HEK293 (cell line): Measurements from ENCODE around the gene SLC39A11.

Experiments
- GLIS2 ChIP-seq: fragments of 450-650 bp; formaldehyde crosslinking; IDR thresholded peaks from 2 replicates; pipeline ENCODE4 v1.5.1; 2016; ENCODE audit warnings: missing biosample characterization, missing genetic modification characterization
- ZNF140 ChIP-seq: fragments of 450-650 bp; formaldehyde crosslinking; IDR thresholded peaks from 2 replicates; pipeline ENCODE4 v1.5.1; 2016; ENCODE audit warnings: missing biosample characterization, missing genetic modification characterization
- ZNF2 ChIP-seq: fragments of 450-650 bp; formaldehyde crosslinking; IDR thresholded peaks from 2 replicates; pipeline ENCODE4 v1.5.1; 2016; ENCODE audit warnings: missing biosample characterization, missing genetic modification characterization
- ZNF341 ChIP-seq: fragments of 450-650 bp; formaldehyde crosslinking; IDR thresholded peaks from 2 replicates; pipeline ENCODE4; 2016; ENCODE audit warnings: low read depth, missing biosample characterization, missing genetic modification characterization
- ZNF621 ChIP-seq: fragments of 450-650 bp; formaldehyde crosslinking; IDR thresholded peaks from 2 replicates; pipeline ENCODE4 v1.5.1; 2017; ENCODE audit warnings: missing biosample characterization, missing genetic modification characterization
- TF ChIP-seq, protein P1 (sequence below): fragments of 450-650 bp; formaldehyde crosslinking; IDR thresholded peaks from 2 replicates; pipeline ENCODE4 v1.5.1; 2016; ENCODE audit warnings: missing biosample characterization, missing genetic modification characterization

DNA sequence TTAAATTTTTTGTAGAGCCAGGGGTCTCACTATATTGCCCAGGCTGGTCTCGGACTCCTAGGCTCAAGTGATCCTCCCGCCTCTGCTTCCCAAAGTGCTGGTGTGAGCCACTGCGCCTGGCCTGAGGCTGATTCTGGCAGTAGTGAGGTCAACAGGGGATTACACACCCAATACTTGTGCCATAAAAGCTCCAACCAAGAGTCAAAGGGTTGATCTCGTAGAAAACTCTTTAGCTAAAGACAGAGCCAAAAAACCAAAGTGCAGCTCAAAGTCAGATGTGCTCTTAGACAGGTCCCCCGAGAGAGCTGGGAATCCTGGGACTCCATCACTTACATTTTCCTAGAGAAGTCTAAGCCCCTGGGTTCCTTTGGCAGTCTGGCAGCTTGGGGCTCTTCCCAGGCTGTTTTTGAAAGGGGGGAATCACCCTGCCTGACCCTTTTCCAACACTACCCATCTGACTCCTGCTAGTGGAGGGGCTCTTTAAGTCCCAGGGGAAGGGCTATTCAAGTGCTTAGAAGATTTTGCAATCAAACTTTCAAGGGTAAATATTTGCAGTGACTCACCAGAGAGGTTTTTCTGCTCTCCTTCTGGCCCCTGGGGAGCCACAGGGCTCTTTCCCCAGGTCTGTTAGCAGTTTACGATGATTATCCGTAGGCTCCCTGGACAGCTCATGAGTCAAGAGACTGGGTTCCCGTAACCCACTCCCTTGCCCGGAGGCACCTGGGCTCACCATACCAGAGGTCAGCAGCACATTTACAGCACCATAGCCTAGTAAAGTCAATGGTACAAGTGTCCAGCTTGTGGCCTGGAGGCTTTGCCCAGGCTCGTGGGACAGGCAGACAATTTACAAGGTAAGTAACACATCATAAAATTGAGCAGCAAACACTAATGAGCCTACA lies 408.7 kb downstream of the SLC39A11 start:
- TF ChIP-seq GLIS2 (tag by site-specific recombination), result peak; percentile 63
- TF ChIP-seq ZNF341 (tag by site-specific recombination), result peak; percentile 91
- no peak for TF ChIP-seq ZNF140
- no peak for TF ChIP-seq ZNF621 (tag by site-specific recombination)
- no peak for TF ChIP-seq ZNF2 (tag by site-specific recombination)
- TF ChIP-seq, protein P1, sequence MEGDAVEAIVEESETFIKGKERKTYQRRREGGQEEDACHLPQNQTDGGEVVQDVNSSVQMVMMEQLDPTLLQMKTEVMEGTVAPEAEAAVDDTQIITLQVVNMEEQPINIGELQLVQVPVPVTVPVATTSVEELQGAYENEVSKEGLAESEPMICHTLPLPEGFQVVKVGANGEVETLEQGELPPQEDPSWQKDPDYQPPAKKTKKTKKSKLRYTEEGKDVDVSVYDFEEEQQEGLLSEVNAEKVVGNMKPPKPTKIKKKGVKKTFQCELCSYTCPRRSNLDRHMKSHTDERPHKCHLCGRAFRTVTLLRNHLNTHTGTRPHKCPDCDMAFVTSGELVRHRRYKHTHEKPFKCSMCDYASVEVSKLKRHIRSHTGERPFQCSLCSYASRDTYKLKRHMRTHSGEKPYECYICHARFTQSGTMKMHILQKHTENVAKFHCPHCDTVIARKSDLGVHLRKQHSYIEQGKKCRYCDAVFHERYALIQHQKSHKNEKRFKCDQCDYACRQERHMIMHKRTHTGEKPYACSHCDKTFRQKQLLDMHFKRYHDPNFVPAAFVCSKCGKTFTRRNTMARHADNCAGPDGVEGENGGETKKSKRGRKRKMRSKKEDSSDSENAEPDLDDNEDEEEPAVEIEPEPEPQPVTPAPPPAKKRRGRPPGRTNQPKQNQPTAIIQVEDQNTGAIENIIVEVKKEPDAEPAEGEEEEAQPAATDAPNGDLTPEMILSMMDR, result no peak
